GM18519 (cell line): Measurements from ENCODE around the gene SCD5.
"Not testable (repeated sequence)": the region's sequence is repeated elsewhere in the genome, so short reads cannot be mapped to it uniquely, and the experiment has no call there.

ENCODE experiments used
- ATAC-seq: cut with Tn5 transposase; IDR thresholded peaks from one replicate; pipeline ENCODE4 v1.9.1; 2021; ENCODE audit warnings: mild to moderate bottlenecking, moderate library complexity; ENCODE audit not compliant: unreplicated experiment, low FRiP score

SCD5 gene

DNA sequence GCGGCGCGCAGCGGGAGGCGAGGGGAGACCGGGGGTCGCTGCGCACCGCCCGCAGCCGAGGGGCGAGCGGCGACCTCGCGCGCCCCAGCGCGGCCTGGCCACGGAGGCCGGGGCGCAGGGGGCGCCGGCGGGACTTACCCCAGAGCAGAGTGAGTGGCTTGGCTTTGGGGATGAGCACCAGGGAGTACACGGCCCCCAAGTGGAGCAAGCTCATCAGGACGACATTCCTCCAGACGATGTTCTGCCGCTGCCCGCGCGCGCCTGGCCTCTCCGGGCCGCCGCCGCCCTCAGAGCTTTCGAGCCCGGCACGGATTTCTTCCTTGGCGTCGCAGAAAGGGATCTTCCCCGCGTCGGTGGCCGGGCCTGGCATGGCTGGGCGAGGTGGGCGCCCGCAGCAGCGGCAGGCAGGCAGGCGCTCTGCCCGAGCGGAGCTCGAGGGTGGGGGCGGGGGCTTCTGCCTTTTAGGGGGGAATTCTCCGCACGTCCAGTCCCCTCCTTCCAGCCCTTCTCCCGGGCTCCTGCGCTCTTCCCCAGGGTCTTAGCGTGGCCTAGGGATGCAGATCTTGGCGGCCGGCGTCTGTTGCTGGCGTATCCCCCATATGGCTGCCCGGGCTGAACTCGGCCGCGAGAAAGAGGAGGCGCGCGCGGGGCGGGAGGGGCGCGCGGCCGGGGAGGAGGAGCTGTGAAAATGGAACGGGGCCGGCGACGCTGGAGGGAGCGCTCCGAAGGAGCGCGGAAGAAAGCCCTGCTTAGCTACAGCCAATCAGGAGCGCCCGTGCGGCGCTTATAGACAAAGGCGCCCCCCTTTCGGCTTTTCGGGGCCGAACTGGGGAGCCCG is at the start of gene SCD5:
TSS of gene SCD5 (minus strand) at position 629 of the 838 bp plus-strand sequence. CDS start at position 370, 259 bp downstream.
- peak; percentile 91 for ATAC-seq

DNA sequence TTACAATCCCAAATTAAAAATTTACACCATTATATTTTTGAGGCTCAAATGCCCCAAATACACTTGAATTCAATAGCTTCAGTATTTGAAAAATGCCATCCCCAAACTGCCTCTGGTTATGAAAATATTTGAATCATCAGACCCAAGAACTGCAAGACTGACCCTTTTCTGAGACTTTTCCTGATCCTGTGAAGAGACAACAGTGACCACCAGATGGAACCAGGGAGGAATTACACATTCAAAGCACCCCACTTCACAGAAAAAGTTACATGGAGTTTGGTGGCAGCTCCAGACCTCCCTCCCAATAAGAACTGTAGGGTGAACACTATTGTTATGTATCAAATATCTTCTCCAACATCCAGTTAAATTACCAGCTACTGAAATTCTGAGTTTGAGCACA is 44.0 kb upstream of the SCD5 start:
- no peak for ATAC-seq

DNA sequence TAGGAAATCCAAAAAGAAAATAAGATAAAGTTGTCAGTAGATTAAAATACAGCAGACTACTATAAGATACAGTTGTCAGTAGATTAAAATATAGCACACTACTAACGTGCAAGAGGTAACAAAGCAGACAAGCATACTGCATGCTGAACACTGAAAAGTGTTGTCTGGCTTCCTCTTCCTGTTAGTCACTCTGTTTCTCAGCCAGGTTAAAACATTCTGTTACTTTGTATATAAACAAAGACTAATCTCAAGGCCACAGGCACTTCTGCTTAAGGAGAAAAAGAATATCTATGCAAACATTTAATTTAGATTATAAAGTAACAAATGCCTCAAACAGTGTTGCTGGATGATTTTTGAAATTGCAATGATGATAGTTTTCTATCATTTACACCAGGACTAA is 41.0 kb upstream of the SCD5 start:
- no peak for ATAC-seq

DNA sequence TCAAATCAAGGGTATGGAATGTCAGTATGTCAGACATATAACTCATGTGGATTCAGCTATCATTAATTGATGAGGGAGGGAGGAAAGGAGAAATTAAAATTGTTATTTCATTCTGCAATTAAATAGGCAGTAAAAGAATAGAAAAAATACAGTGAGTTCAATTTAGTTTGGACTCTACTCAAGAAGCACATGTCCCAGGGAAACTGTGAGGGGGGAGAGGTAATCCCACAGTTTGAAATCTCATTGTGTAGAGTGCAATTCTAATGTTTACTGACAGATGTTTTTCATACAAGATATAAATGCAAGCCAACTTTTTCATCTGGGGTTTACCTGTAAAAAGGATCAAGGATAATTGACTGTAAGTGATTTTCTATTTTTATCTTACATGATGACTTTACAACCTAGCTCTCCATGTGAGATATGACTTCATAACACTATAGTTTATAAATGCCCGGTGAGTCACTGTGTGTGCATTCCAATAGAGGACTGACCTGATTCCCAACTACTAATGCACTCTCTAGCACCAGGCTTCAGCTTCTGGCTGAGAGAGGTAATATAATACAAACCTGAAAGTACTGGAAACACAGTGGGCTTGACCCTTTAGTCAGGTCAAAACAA is 35.2 kb upstream of the SCD5 start:
- no peak for ATAC-seq

DNA sequence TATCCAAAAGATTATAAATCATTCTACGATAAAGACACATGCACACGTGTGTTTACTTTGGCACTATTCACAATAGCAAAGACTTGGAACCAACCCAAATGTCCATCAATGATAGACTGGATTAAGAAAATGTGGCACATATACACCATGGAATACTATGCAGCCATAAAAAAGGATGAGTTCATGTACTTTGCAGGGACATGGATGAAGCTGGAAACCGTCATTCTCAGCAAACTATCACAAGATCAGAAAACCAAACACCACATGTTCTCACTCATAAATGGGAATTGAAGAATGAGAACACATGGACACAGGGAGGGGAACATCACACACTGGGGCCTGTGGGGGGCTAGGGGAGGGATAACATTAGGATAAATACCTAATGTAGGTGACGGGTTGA is 34.5 kb upstream of the SCD5 start:
- ATAC-seq: not testable (repeated sequence)

DNA sequence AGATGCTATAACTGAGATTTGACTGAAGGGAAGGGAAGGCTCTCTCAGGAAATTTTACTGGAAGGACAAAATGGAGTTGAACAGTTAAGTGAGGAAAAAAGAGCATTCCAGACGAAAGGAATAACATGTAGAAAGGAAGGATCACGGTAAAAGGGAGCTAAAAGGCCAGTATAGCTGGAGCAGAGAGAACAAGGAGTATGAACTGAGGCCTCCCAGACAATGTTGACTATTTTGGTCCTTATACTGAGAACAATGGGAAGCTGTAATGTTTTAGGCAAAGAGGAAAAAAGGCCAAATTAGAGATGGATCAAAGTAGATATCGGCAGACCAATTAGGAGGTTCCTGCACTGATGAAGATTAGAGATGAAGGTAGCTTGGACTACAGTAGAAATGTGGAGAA is 26.8 kb upstream of the SCD5 start:
- no peak for ATAC-seq

DNA sequence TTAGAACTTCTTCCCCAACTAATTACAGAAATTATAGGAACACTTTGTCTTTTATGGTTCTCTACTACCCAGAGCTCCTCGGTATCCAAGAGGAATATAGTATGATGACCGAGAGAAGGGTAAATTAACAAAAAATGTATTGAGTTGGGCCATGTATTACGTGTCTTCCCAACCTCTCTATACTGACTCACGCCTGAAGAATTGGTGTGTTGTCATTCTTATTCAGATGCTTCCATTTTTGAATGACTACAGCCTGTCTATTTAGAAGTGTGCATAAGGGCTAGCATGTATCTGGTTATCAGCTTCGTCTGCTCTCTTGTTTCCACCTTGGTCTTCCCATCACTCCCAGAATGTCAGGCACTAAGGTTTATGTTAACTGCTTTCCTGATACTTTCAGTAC is 24.5 kb upstream of the SCD5 start:
- no peak for ATAC-seq

DNA sequence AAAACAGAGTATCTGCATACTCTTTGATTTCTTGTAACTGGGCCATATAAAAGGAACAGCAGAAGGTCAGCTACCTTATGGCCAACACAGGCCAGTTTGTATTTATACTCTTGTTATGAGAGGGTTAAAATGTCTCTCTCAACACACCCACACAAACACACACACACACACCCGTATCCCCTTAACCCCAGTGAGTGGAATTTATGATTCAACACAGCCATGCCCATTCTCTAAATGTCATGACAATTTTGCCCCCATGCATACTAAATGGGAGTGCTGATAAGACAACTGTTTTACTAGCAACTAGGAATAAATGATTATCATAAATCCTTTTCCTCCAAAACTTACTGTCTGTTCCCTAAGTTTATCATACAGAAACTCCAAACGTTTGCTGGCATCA is 22.1 kb upstream of the SCD5 start:
- no peak for ATAC-seq

DNA sequence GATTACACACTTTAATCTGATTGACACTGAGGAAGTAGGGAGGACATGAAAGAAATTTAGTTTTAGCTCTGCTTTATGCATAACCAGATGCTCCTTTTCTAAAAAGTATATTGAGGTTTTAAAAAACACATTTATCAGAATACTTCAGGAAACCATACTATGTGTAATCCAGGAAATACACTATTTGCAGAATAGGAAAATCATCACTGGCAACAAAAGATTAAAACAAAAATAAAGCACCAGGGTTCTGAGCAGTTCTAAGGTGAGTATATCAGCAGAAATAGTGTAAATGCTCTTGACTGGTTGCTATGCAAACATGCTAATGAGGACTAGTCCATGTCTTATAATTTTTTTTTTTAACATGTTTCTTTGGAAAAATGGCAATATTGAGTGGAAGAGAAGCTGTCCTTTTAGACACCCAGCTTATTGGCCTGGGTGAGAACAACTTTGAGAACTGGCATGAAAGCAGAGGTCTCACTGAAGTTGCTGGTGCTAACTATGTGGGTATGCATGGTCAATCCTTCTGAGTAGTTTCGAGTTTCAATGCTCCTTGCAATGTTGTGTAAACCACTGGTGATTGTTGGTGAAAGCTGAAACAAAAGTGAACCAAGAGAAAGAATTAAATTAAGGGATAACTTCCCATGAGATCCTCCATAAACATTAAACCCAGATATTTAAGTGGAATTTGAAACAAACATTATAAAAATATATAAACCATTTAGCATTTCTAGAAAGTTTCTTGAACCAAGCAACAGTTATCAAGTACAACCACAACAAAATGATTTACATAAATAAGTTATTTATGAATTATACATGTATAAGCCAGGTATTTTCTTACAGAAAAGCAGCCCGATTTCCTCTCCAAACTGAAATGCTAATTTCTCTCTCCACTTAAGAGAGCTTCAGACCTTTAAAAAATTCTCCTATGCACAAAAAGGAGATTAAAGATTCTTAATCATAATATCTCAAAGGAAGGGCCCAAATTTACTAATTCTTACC is 20.4 kb upstream of the SCD5 start:
- ATAC-seq: no peak

DNA sequence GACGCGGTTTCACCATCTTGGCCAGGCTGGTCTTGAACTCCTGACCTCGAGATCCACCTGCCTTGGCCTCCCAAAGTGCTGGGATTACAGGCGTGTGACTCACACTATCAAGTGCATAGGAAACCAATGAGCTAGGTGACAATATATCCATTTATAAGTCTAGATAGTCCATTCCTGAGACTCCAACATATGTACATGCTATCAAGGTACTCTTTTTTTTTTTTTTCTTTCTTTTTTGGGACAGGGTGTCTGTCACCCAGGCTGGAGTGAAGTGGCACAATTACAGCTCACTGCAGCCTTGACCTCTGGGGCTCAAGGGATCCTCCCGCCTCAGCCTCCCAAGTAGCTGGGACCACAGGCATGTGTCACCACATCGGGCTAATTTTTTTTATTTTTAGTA is 18.3 kb upstream of the SCD5 start:
- not testable (repeated sequence) for ATAC-seq

DNA sequence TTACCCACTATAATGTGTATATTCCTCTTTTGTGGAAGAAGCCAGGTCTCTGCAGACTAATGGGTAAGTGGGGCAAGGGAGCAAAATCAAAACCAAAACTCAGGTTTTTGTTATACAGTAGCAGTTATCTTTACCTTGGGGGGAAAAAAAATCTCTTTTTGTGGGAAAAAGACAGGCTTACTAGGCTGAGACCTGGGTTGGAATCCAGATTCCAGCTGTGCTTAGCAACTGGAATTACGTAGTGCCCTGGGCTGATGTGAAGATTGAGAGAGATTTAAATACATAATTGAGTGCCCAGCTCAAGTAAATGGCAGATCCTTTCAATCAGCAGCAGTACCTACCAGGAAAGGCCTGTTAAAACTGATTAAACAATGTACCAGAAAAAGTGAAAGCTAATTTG is 15.4 kb upstream of the SCD5 start:
- no peak for ATAC-seq

DNA sequence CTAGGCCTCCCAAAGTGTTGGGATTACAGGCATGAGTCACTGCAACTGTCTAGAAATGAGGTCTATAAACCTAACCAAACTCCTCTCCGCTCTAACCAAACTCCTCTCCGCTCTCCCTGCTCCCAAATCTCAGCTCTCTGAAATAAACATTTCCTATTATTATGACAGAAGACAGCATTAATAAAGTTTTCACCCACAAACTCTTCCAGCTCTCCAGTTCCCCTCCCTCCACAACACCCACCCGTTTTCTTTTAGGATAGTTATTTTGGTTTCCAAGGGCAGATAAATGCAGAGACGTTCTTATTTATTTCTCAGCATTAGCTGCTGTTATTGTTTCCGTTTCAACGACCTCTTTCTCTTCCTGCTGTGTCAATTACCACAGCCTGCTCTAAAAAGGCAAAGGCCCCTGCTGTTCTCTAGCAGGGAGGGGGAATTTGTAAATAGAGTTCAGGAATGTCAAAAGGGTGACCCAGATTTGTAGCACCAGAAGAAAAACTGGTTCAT is 13.3 kb upstream of the SCD5 start:
- ATAC-seq: no peak

DNA sequence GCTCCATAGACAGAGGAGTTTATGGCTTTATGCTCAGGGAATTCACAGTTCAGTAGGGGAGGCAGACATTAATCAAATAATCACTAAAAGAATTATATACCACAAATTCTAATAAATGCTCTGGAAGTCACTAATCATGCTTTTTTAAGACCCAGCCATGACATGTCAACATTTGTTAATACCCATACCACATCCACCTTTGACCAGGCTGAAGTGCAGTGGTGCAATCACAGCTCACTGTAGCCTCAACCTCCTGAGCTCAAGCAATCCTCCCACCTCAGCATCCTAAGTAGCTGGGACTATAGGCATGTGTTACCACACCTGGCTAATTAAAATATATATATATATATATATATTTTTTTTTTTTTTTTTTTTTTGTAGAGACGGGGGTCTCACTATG is 12.8 kb upstream of the SCD5 start:
- no peak for ATAC-seq

DNA sequence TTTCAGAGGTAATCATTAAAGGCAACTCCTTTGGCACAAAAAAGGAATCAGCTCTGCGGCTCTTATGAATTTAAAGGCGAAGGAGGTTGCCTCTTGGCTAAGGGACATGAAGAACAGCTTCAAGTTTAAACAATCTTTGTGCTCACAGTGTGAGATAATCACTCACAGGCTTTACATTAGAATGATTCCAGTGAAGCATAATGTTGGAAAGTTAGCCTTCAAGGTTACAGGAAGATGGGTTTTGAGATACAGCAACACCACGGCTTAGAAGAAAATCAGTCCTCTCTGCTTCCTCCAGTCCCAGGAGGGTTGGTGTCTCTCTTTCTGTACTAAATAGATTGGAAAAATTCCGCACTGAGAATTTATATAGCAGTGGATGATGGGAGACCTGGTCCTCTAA is 11.6 kb upstream of the SCD5 start:
- ATAC-seq: no peak

DNA sequence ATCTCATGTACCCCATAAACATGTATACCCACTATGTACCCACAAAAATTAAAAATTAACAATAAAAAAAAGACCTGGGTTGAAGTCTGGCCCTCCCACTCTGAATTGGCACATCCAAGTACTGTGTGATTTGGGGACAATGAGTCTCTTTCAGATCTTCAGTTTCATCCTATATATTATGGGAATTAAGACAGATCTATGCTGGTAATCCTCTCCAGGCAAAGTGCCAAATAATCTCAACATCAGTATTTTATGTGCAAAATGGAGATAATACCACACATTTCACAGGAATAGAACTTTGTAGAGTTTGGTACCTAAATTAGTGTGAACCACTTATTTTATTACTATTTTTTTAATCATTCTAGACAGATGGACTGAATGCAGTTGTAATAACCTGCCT is 11.0 kb upstream of the SCD5 start:
- ATAC-seq: no peak

DNA sequence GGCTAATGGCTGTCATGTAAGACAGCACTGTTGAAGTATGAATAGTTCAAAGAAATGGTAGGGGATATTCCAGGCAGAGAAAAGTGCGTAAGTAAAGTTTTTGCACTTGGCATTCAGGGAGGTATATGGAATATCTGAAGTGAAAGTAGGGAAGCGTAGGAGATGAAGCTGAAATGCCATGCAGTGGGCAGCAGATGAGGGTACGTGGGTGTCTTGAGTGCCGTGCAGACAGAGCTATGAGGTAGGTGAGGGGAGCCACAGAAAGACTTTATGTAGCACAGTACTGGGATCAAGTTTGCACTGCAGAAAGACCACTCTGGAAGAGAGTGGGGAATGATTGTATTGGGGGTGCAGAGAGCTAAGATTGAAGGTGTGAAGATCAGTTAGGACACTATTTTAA is 5.2 kb upstream of the SCD5 start:
- ATAC-seq: no peak

DNA sequence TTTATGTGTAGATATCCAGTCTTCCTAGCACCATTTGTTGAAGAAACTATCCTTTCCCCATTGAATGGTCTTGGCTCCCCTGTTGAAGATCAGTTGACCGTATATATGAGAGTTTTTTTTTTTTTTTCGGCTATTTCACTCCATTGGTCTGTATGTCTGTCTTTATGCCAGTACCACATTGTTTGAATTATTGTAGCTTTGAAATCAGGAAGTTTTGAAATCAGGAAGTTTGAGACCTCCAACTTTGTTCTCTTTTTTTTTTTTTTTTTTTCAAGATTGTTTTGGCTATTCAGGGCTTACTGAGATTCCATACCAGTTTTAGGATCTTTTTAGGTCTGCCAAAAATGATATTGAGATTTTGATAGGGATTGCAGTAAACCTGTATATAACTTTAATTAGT is 4.3 kb upstream of the SCD5 start:
- ATAC-seq: no peak

DNA sequence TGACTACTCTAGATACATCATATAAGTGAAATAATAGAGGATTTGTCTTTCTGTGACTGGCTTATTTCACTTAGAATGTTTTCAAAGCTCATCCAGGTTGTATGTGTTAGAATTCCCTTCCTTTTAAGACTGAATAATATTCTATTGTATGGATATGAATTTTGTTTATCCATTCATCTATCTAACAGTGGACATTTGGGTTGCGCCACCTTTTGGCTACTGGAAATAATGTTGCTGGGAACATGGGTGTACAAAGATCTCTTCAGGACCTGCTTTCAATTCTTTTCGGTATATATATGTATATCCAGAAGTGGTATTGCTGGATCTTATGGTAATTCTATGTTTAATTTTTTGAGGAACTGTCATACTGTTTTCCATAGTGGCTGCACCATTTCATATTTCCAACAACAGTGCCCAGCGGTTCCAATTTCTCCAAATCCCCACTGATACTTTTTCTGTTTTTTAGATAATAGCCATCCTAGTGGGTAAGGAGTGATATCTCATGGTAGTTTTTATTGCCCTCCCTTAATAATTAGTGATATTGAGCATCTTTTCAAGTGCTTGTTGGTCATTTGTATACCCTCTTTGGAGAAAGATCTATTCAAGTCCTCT is 3.4 kb upstream of the SCD5 start:
- no peak for ATAC-seq

DNA sequence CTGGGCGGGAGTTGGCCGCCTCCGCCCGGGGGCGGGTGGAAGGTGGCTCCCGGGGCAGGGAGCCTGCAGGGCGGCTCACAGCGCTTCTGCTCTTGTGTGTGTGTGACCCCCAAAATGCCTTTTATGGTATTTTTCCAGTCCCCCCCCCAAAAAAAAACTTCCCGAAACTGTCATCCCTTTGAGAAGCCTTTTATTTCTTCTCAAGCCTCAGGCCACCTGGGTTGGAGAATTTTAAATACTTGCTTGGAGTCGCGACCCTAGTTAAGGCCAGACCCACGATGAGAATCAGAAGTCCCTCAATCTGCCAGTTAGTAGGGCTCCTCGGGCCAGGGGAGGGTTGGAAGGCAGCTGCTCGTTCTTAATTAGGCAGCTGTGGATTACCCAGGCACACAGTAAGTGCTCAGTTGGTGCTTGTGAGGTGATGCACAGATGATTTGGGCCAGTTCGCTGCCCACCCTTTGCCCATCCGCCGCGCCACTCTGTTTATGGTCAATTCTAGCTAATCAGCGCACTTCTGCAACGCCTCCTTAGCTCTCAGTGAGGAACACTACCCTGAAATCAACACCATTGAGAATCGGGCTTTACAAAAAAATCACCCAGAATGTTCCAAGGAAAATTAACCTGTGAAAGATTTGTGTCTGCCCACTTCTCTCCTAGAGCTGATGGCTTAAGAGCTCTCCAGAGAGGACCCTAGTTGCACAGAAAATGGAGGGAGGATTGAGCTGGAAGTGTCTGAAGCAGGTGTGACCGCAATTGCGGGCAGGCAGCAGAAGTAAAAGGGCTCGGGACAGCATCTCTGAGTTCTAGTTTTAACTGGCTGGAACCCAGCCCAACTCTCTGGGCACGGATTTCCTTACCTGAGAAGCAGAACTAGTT is 648 bp upstream of the SCD5 start:
- no peak for ATAC-seq
